HFFc6 (cell line): ENCODE results near the gene THBD. TPM values are rescaled to one million over a fixed set of nuclear protein-coding genes. Genes with fewer than 3 reads are reported as not detected.

Experiments
- DNase-seq: peaks from one replicate; pipeline ENCODE4 v3.0.0-alpha.2; 2018
- H3K27ac Mint-ChIP-seq: 2 replicates; pipeline ENCODE4 v1.8.0; 2020; ENCODE audit warnings: mild to moderate bottlenecking, mixed read lengths
- H3K27me3 Mint-ChIP-seq: 2 replicates; pipeline ENCODE4 v1.8.0; 2021; ENCODE audit warnings: mild to moderate bottlenecking, moderate library complexity, mixed read lengths; ENCODE audit not compliant: insufficient read depth
- H3K36me3 Mint-ChIP-seq: 2 replicates; pipeline ENCODE4 v1.8.0; 2021; ENCODE audit warnings: low read depth, mixed read lengths
- H3K4me1 Mint-ChIP-seq: 2 replicates; pipeline ENCODE4 v1.8.0; 2020; ENCODE audit warnings: low read depth, mixed read lengths
- H3K4me3 Mint-ChIP-seq: 2 replicates; pipeline ENCODE4 v1.8.0; 2020; ENCODE audit warnings: mild to moderate bottlenecking, moderate library complexity, mixed read lengths
- H3K9me3 Mint-ChIP-seq: 2 replicates; pipeline ENCODE4 v1.8.0; 2020; ENCODE audit warnings: mild to moderate bottlenecking, mixed read lengths
- CTCF ChIP-seq: fragments of 200-600 bp; sonication (generic); IDR thresholded peaks from 2 replicates; pipeline ENCODE4 v1.5.0; 2021; ENCODE audit warnings: antibody characterized with exemption, mild to moderate bottlenecking
- total RNA-seq, 6 experiments: library from RNA; stranded (reverse); fragmentation: NEBNext Ultra II Directional; extraction: Animal tissue kit (Norgen Biotek cat#: 25700); gene quantifications; 2 replicates in 1 of 6; 3 replicates in 5 of 6; pipeline ENCODE4 v1.2.3, GENCODE V29; 2021

The THBD gene
- total RNA-seq, 6 experiments from 2014 or later = 0.05 to 0.11 (median 0.09) TPM

DNA sequence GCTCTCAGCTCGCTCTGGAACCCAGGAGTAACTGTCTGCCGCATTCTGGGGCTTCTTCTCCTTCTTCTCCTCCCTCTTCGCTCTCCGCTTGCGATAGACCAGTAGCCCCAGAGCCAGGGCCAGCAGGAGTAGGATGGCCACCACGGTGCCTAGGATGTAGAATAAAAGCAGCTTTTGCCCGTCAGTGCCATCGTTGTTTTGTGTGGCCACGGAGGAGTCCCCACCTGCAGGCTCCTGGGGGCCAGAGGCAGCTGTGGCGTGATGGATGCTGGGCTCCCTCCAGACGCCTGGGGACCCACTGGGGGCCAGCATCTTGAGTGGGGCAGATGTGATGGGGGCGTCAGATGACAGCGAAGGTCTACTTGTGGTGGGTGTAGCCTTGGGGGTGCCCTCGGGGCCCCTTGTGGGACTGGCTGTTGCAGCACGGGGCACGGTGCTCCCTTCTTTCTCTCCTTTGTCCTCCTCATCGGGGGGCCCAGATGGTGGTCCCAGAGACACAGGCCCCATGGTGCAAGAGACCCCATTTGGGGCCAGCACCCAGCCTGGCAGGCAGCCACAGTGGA lies 34.9 kb upstream of the THBD start:
- no peak overlapping the region for H3K27ac Mint-ChIP-seq
- H3K36me3 Mint-ChIP-seq = no peaks in the 10 kb centered on the region
- no peak overlapping the region for H3K4me3 Mint-ChIP-seq
- DNase-seq = no peak
- no peaks in the 10 kb centered on the region for H3K9me3 Mint-ChIP-seq
- TF ChIP-seq CTCF = no peak
- no peaks in the 10 kb centered on the region for H3K4me1 Mint-ChIP-seq
- peaks cover 31% of the 10 kb centered on the region for H3K27me3 Mint-ChIP-seq

- no peak for DNase-seq
- H3K27ac Mint-ChIP-seq = no peak overlapping the region
- peaks cover 27% of the 10 kb centered on the region for H3K27me3 Mint-ChIP-seq
- TF ChIP-seq CTCF = no peak
- no peaks in the 10 kb centered on the region for H3K36me3 Mint-ChIP-seq
- no peak overlapping the region for H3K4me3 Mint-ChIP-seq
- H3K4me1 Mint-ChIP-seq = no peaks in the 10 kb centered on the region
- no peaks in the 10 kb centered on the region for H3K9me3 Mint-ChIP-seq
These were observed 34.2 kb upstream of the THBD start for GRCh38 chr20:23083553-23084220.

DNA sequence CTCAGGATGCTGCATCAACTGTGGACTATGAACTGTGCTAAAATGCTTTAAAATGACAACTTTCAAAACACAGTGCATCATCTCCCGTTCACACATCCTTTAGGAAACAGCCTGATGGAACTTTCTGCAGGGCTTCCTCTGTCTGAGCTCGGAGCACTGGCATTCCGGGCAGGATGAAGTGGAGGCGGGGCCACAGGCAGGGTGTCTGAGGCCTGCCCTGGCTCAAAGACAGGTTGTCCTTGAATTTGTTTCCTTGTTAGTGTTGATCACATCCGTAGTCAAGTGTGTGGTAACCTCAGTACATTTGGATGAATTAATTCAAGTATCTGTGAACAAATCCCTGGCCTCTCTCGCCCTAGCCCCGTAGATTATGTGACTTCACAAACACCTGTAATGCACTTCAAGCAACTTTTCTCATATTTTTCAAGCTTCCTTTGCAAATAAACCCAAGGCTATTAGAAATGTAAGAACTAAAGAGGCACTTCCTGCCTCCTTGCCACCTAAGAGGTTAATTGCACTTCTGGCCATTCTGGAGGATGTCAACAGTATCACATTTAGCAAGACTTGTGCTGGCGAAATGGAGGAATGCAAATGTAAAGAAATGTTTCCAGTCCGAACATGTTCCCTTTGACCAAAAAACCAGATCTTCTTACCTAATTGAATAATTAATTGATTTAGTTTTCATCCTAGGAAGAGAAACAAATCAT lies 33.5 kb upstream of the THBD start:
- Mint-ChIP-seq H3K36me3 (no peaks in the 10 kb centered on the region), H3K27ac (no peak overlapping the region), H3K4me3 (no peak overlapping the region), H3K9me3 (no peaks in the 10 kb centered on the region), H3K27me3 (peaks cover 25% of the 10 kb centered on the region), H3K4me1 (no peaks in the 10 kb centered on the region)
- no peak for TF ChIP-seq CTCF
- no peak for DNase-seq

GRCh38 chr20:23081263-23081819 lies 31.9 kb upstream of the THBD start:
- H3K4me3 Mint-ChIP-seq = no peak overlapping the region
- H3K9me3 Mint-ChIP-seq = no peaks in the 10 kb centered on the region
- TF ChIP-seq CTCF = no peak
- H3K27ac Mint-ChIP-seq = no peak overlapping the region
- H3K4me1 Mint-ChIP-seq = no peaks in the 10 kb centered on the region
- H3K36me3 Mint-ChIP-seq = no peaks in the 10 kb centered on the region
- peaks cover 24% of the 10 kb centered on the region for H3K27me3 Mint-ChIP-seq
- no peak for DNase-seq

- DNase-seq = no peak
- Mint-ChIP-seq H3K4me1 (no peaks in the 10 kb centered on the region), H3K9me3 (no peaks in the 10 kb centered on the region), H3K36me3 (no peaks in the 10 kb centered on the region), H3K27me3 (peaks cover 22% of the 10 kb centered on the region), H3K4me3 (no peak overlapping the region), H3K27ac (no peak overlapping the region)
- no peak for TF ChIP-seq CTCF
These were observed 31.0 kb upstream of the THBD start for GRCh38 chr20:23080521-23080920.
